HCT116 (cell line): Measurements from ENCODE around the gene IQCN. TPM values are rescaled to one million over a fixed set of nuclear protein-coding genes. Genes with fewer than 3 reads are reported as not detected.
A peak's percentile ranks its signal among the peaks of the same experiment; 100 is the strongest.

Experiments
- ATAC-seq: fragments of 200-7000 bp; cut with Tn5 transposase; 2 replicates; pipeline ENCODE4 v1.9.1; 2020; ENCODE audit warnings: mild to moderate bottlenecking, moderate library complexity
- BruUV-seq: library from RNA; stranded (reverse); fragments of 400-500 nt; replicated peaks from 2 replicates; lab custom pipeline; 2021; lab: Mats Ljungman, UMichigan
- CTCF ChIA-PET: fragments of 300-600 bp; sonication (Branson Sonifier 250); formaldehyde crosslinking; loops from one replicate; lab custom pipeline; 2021; ENCODE audit warnings: antibody characterized with exemption; lab: Charles Lee
- POLR2A ChIA-PET: fragments of 300-600, 350-600 bp; sonication (Branson Sonifier 250); formaldehyde crosslinking; loops from one replicate; lab custom pipeline; 2021; ENCODE audit warnings: antibody characterized with exemption; lab: Charles Lee
- RAD21 ChIA-PET, 2 experiments: fragments of 300-600 bp; sonication (Branson Sonifier 250); formaldehyde crosslinking; loops; one replicate each; lab custom pipeline; 2023; ENCODE audit warnings: low total read pairs in 2 of 2; ENCODE audit not compliant: uncharacterized antibody in 2 of 2, unreplicated experiment in 2 of 2, low non-redundant PET in 1 of 2; lab: Charles Lee
- DNase-seq: peaks from one replicate; pipeline ENCODE4 v3.0.0-alpha.2; 2010; ENCODE audit warnings: low read depth, low spot score
- H2AFZ ChIP-seq: fragments of 200-600 bp; shearing (Covaris generic), sonication (generic); 2 replicates; pipeline ENCODE4 v1.6.1; 2017; ENCODE audit warnings: low read depth, mixed run types, mixed read lengths, antibody characterized with exemption, low read length; ENCODE audit not compliant: poor library complexity, severe bottlenecking
- H3K27ac ChIP-seq: 2 replicates; pipeline ENCODE4 v1.5.1; 2012; ENCODE audit warnings: low read depth, low read length
- H3K27me3 ChIP-seq: fragments of 200-600 bp; sonication (generic); 2 replicates; pipeline ENCODE4 v1.6.1; 2016; ENCODE audit warnings: mixed run types, low read length, mixed read lengths; ENCODE audit not compliant: insufficient read depth
- H3K36me3 ChIP-seq, 2 experiments: fragments of 200-500 bp in 1 of 2; fragments of 200-600 bp in 1 of 2; sonication (Bioruptor generic) in 1 of 2; sonication (generic) in 1 of 2; 2 replicates each; pipeline versions ENCODE4 v1.5.1 to v1.6.1; 2014 to 2016; ENCODE audit warnings: low read length in 2 of 2, inconsistent platforms in 1 of 2, mixed read lengths in 1 of 2, mixed run types in 1 of 2; ENCODE audit not compliant: insufficient read depth in 2 of 2, control insufficient read depth in 1 of 2
- H3K4me1 ChIP-seq, 2 experiments: fragments of 200-600 bp in 1 of 2; sonication (generic) in 1 of 2; 2 replicates each; pipeline versions ENCODE4 v1.5.1 to v1.6.1; 2012 to 2017; ENCODE audit warnings: low read length in 2 of 2, inconsistent platforms in 1 of 2, mild to moderate bottlenecking in 1 of 2, mixed read lengths in 1 of 2, mixed run types in 1 of 2, moderate library complexity in 1 of 2; ENCODE audit not compliant: insufficient read depth in 2 of 2, control insufficient read depth in 1 of 2
- H3K4me2 ChIP-seq: fragments of 200-600 bp; sonication (generic); 2 replicates; pipeline ENCODE4 v1.6.1; 2017; ENCODE audit warnings: mixed run types, low read length, mixed read lengths
- H3K4me3 ChIP-seq, 2 experiments: fragments of 200-600 bp in 1 of 2; sonication (generic) in 1 of 2; replicated peaks in 1 of 2; 2 replicates each; pipeline ENCODE4 v1.5.1; 2011 to 2016; ENCODE audit warnings: low read length in 2 of 2, control low read depth in 1 of 2, low read depth in 1 of 2, mild to moderate bottlenecking in 1 of 2, mixed read lengths in 1 of 2, mixed run types in 1 of 2
- H3K79me2 ChIP-seq: fragments of 200-600 bp; sonication (generic); 2 replicates; pipeline ENCODE4 v1.6.1; 2017; ENCODE audit warnings: mild to moderate bottlenecking, mixed run types, low read length, moderate library complexity, mixed read lengths; ENCODE audit not compliant: insufficient read depth
- H3K9ac ChIP-seq: fragments of 200-600 bp; sonication (generic); 2 replicates; pipeline ENCODE4 v1.6.1; 2016; ENCODE audit warnings: low read length, mixed read lengths
- H3K9me2 ChIP-seq: fragments of 200-600 bp; sonication (generic), shearing (Covaris generic); 2 replicates; pipeline ENCODE4 v1.6.1; 2017; ENCODE audit warnings: mixed run types, mild to moderate bottlenecking, moderate library complexity; ENCODE audit not compliant: insufficient read depth
- H3K9me3 ChIP-seq, 2 experiments: fragments of 200-500 bp in 1 of 2; fragments of 200-600 bp in 1 of 2; sonication (Bioruptor generic) in 1 of 2; sonication (generic) in 1 of 2; 2 replicates each; pipeline ENCODE4 v1.6.1; 2014 to 2017; ENCODE audit warnings: low read length in 2 of 2, mixed read lengths in 2 of 2, inconsistent platforms in 1 of 2, low read depth in 1 of 2, mild to moderate bottlenecking in 1 of 2, mixed run types in 1 of 2, moderate library complexity in 1 of 2; ENCODE audit not compliant: control insufficient read depth in 1 of 2, insufficient read depth in 1 of 2
- H4K20me1 ChIP-seq: fragments of 200-600 bp; sonication (generic), shearing (Covaris generic); 2 replicates; pipeline ENCODE4 v1.6.1; 2017; ENCODE audit warnings: mixed run types, mild to moderate bottlenecking, moderate library complexity; ENCODE audit not compliant: insufficient read depth
- EGR1 ChIP-seq: IDR thresholded peaks from 2 replicates; pipeline ENCODE4 v1.6.1; 2012; ENCODE audit warnings: low read depth
- FOSL1 ChIP-seq: IDR thresholded peaks from 2 replicates; pipeline ENCODE4 v1.6.1; 2012; ENCODE audit warnings: low read depth
- POLR2A ChIP-seq: IDR thresholded peaks from 2 replicates; pipeline ENCODE4 v1.7.0; 2011; ENCODE audit warnings: borderline replicate concordance; ENCODE audit not compliant: insufficient read depth, insufficient read length; ENCODE audit errors: extremely low read depth
- POLR2AphosphoS5 ChIP-seq: IDR thresholded peaks from 2 replicates; pipeline ENCODE4 v1.6.1; 2011; ENCODE audit warnings: mild to moderate bottlenecking, low read depth, low read length, moderate library complexity
- YY1 ChIP-seq: IDR thresholded peaks from 2 replicates; pipeline ENCODE4 v1.6.1; 2011; ENCODE audit warnings: low read length, low read depth, moderate library complexity, mild to moderate bottlenecking; ENCODE audit not compliant: insufficient replicate concordance; ENCODE audit errors: extremely low read depth
- intact Hi-C: fragments of 100-400 bp; cut with micrococcal nuclease; formaldehyde crosslinking; loops from 2 replicates; pipeline ENCODE4 v1.10.0; 2022
- total RNA-seq: library from RNA; stranded (reverse); gene quantifications from one replicate; pipeline ENCODE4 v1.2.1, GENCODE V29; 2021; ENCODE audit not compliant: unreplicated experiment
- TF ChIP-seq, protein P1 (sequence below): IDR thresholded peaks from 2 replicates; pipeline ENCODE4 v1.6.1; 2012
- TF ChIP-seq, protein P2 (sequence below): IDR thresholded peaks from 2 replicates; pipeline ENCODE4 v1.6.1; 2011; ENCODE audit warnings: mild to moderate bottlenecking, low read length, moderate library complexity; ENCODE audit not compliant: insufficient replicate concordance; ENCODE audit errors: extremely low read depth
- TF ChIP-seq, protein P3 (sequence below), 3 experiments: fragments of 200-600 bp in 1 of 3; sonication (generic) in 1 of 3; IDR thresholded peaks in 2 of 3; conservative IDR thresholded peaks in 1 of 3; 2 replicates each; pipeline ENCODE4 v1.5.1; 2012 to 2017; ENCODE audit warnings: low read depth in 2 of 3, low read length in 2 of 3, antibody characterized with exemption in 1 of 3, borderline replicate concordance in 1 of 3, control low read depth in 1 of 3, mild to moderate bottlenecking in 1 of 3, mixed read lengths in 1 of 3, mixed run types in 1 of 3, moderate library complexity in 1 of 3; ENCODE audit not compliant: insufficient read depth in 1 of 3

IQCN gene
- total RNA-seq, 1 experiment from 2014 or later: 4.8 TPM

DNA sequence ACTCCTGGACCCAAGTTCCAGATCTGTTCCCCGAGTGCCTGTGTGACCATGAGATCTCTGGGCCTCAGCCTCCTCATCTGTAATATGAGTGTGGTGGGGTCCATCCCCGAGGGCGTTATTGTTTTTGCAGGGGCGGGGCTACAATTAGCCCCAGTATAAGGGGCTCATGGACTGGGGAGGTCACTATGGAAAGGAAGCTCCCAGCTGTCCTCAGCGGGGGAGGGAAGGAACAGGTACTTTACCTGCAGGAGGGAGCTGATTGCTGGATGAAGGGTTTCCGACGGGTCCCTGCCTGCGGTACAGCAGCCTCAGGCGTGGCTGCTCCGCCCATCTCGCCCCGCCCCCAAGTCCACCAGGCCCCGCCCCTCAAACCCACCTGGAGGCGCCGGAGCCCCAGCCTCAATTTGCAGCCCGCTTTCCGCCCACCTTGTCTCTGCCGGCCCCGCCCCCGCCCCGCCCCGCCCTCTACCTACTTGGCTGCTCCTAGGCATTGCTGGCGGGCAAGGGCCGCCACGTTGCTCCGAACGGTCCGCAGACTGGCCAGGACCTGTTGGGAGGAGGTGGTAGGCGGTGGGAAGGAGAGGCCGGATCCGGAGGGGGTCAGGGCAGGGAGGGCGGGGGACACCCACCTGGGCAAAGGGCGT is 53.5 kb downstream of the IQCN start:
- H3K9me3 ChIP-seq: no peaks in the 10 kb centered on the region
- DNase-seq: no peak
- POLR2A ChIA-PET: interaction anchor here (1.0 to 1.5 kb wide), 3 partner anchors 11 to 28 kb away, joined by 3 to 4 read pairs (median 3); partner anchors contain the start of gene MPV17L2
- no peak for ATAC-seq
- peak; percentile 39; the same call in 1 of the 2 replicates for TF ChIP-seq POLR2AphosphoS5
- TF ChIP-seq, protein P1, sequence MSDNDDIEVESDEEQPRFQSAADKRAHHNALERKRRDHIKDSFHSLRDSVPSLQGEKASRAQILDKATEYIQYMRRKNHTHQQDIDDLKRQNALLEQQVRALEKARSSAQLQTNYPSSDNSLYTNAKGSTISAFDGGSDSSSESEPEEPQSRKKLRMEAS: no peak
- no peak for TF ChIP-seq FOSL1
- TF ChIP-seq YY1: no peak
- H3K27me3 ChIP-seq: no peaks in the 10 kb centered on the region
- no peak overlapping the region for H2AFZ ChIP-seq
- peak overlapping the region in 1 of 2 experiments; percentile 34; a peak in 3 of 4 replicates for H3K4me3 ChIP-seq
- no peak overlapping the region for H3K9ac ChIP-seq
- CTCF ChIA-PET: interaction anchor here (1.1 to 3.3 kb wide), 2 partner anchors 13 to 59 kb away, joined by 4 to 11 read pairs; no protein-coding TSS in a partner anchor
- H3K9me2 ChIP-seq: no peaks in the 10 kb centered on the region
- H3K36me3 ChIP-seq: no peaks in the 10 kb centered on the region
- H3K4me1 ChIP-seq: peaks cover 18 to 30% of the 10 kb centered on the region in 2 experiments
- intact Hi-C loops: no loop called here
- H3K27ac ChIP-seq: no peak overlapping the region
- no peaks in the 10 kb centered on the region for H3K79me2 ChIP-seq
- no TSS peak for BruUV-seq
- RAD21 ChIA-PET: no interaction called here
- no peaks in the 10 kb centered on the region for H4K20me1 ChIP-seq
- peak overlapping the region; percentile 52 for H3K4me2 ChIP-seq

DNA sequence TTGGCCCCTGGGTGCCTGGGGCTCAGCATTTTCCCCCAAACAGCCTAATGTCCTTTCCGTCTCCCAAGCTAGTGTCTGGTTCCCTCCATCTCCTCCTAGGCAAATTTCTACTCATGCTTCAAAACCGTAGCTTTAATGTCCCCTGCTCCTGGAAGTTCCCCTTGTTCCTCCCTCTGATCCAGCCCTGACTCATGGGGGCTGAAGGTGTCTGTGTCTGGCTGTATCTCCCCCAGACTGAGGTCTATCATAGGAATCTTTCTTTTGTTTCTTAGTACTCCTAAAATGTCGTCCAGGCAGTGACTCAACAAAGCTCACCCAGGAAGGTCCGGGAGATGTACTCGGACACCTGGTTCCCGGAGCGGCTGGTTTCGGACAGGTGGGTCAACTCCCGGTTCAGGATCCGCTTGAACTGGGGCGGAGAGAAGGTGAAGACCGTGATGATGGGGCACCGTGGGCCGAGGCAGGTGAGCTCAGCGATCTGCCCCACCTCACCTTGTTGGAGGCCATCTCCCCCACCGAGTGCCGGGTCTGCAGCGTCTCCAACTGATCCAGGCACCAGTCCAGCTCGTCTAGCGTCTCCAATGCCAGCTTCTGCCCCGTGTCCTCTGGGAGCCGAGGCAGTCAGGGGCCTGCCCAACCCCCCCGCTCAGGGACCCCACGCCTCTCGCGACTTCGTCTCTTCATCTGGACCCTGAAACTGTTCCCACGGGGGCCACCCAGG is 54.2 kb downstream of the IQCN start:
- ChIA-PET POLR2A (interaction anchor here (1.0 to 1.5 kb wide), 3 partner anchors 11 to 27 kb away, joined by 3 to 4 read pairs (median 3); partner anchors contain the start of gene MPV17L2), RAD21 (no interaction called here), CTCF (interaction anchor here (1.1 to 3.3 kb wide), 2 partner anchors 12 to 60 kb away, joined by 4 to 11 read pairs; no protein-coding TSS in a partner anchor)
- Histone ChIP-seq H3K4me2 (no peak overlapping the region; the same call in 1 of the 2 replicates), H3K79me2 (no peaks in the 10 kb centered on the region), H3K36me3 (no peaks in the 10 kb centered on the region), H3K27ac (no peak overlapping the region), H3K4me3 (no peak overlapping the region), H3K9me2 (no peaks in the 10 kb centered on the region), H2AFZ (no peak overlapping the region), H3K9me3 (no peaks in the 10 kb centered on the region), H3K9ac (no peak overlapping the region), H3K4me1 (peaks cover 19 to 30% of the 10 kb centered on the region in 2 experiments), H4K20me1 (no peaks in the 10 kb centered on the region), H3K27me3 (no peaks in the 10 kb centered on the region)
- ATAC-seq (no peak), DNase-seq (no peak)
- intact Hi-C loops: no loop called here
- no TSS peak for BruUV-seq
- TF ChIP-seq FOSL1 (no peak), EGR1 (no peak), POLR2A (no peak), YY1 (no peak)
- TF ChIP-seq, protein P2, sequence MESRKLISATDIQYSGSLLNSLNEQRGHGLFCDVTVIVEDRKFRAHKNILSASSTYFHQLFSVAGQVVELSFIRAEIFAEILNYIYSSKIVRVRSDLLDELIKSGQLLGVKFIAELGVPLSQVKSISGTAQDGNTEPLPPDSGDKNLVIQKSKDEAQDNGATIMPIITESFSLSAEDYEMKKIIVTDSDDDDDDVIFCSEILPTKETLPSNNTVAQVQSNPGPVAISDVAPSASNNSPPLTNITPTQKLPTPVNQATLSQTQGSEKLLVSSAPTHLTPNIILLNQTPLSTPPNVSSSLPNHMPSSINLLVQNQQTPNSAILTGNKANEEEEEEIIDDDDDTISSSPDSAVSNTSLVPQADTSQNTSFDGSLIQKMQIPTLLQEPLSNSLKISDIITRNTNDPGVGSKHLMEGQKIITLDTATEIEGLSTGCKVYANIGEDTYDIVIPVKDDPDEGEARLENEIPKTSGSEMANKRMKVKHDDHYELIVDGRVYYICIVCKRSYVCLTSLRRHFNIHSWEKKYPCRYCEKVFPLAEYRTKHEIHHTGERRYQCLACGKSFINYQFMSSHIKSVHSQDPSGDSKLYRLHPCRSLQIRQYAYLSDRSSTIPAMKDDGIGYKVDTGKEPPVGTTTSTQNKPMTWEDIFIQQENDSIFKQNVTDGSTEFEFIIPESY: no peak
- TF ChIP-seq, protein P3, sequence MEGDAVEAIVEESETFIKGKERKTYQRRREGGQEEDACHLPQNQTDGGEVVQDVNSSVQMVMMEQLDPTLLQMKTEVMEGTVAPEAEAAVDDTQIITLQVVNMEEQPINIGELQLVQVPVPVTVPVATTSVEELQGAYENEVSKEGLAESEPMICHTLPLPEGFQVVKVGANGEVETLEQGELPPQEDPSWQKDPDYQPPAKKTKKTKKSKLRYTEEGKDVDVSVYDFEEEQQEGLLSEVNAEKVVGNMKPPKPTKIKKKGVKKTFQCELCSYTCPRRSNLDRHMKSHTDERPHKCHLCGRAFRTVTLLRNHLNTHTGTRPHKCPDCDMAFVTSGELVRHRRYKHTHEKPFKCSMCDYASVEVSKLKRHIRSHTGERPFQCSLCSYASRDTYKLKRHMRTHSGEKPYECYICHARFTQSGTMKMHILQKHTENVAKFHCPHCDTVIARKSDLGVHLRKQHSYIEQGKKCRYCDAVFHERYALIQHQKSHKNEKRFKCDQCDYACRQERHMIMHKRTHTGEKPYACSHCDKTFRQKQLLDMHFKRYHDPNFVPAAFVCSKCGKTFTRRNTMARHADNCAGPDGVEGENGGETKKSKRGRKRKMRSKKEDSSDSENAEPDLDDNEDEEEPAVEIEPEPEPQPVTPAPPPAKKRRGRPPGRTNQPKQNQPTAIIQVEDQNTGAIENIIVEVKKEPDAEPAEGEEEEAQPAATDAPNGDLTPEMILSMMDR (IDR thresholded peaks at IDR 0.05 in 2 of 3, conservative IDR thresholded peaks at IDR 0.05 in 1 of 3; ENCODE audit: borderline replicate concordance in 1 of 3, insufficient read depth in 1 of 3, low read depth in 2 of 3, low read length in 2 of 3): no peak
